Brain pericyte (primary cell): ENCODE measurements around the gene NME4.
"Not testable (repeated sequence)": the region's sequence is repeated elsewhere in the genome, so short reads cannot be mapped to it uniquely, and the experiment has no call there.

ENCODE experiments used
- DNase-seq: peaks from one replicate; pipeline ENCODE4 v3.0.0-alpha.2; 2012; ENCODE audit warnings: low read depth, low spot score

NME4 gene

GRCh38 chr16:398561-399339 is 1.8 kb downstream of the NME4 start:
- DNase-seq, result no peak

- DNase-seq, result no peak
Measured at GRCh38 chr16:399340-400019, 2.5 kb downstream of the NME4 start.

GRCh38 chr16:400061-400591 is 3.1 kb downstream of the NME4 start:
- DNase-seq, result no peak

DNA sequence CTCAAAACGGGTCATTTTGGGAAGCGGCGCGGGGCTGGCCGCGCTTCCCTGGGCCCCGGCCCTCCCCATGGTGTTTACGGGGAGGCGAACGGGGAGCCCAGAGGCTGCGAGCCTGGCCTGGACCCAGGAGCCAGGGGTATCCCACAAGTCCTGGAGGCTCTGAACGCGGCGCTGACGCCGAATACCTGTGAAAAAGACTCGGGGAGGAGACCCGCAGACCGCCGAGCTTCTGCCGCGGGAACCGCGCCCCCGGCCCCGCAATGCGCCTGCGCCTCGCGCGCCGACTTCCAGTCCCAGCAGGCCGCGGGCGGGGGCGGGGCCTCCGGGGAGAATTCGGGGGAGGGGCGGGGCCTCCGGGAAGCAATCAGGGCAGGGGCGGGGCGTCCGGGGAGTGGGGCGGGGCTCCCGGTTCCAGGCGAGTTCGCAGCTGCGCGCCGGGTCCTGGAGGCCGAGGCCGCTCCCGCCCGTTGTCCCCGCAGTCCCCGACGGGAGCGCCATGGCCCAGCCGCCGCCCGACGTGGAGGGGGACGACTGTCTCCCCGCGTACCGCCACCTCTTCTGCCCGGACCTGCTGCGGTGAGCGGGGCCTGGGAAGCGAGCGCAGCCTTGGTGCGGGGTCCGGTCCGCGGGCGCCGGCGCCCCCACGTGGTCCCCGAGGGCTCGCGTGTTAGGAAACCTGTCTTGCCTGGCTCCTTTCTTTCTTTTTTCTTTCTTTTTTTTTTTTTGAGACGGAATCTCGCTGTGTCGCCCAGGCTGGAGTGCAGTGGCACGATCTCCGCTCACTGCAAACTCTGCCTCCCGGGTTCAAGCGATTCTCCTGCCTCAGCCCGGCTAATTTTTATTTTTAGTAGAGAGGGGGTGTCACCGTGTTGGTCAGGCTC is 4.7 kb downstream of the NME4 start, which contains the start of gene DECR2:
DECR2 (plus strand) TSS at position 418 of the 881 bp plus-strand sequence; CDS start at position 497, 79 bp downstream.
- DNase-seq, result peak; percentile 57

DNA sequence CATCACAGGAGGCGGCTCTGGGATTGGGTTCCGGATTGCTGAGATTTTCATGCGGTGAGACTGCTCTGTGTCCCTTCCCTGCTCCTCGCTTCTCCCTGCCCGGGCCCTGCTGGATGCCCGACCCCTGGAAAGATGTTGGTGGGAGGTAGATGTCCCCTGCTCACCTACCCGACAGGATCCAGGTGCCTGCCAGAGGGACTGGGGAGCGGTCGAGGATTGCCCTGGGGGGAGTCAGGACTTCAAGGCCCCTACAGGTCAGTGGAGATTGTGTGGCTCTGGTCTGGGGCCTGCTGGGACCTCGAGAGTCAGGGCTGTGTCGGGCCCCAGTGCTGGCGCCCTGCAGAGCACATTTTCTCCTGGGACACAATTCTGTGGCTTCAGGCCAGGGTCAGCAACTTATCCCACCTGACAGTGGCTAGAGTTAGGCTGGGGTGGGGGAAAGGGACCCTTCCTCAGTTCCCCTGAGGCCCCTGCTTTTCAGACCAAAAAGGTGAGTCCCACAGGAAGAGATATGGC is 8.0 kb downstream of the NME4 start:
- DNase-seq, result no peak

- DNase-seq, result no peak
Measured at GRCh38 chr16:405548-406506, 8.8 kb downstream of the NME4 start.

GRCh38 chr16:407253-407652 is 10.3 kb downstream of the NME4 start:
- DNase-seq, result no peak

DNA sequence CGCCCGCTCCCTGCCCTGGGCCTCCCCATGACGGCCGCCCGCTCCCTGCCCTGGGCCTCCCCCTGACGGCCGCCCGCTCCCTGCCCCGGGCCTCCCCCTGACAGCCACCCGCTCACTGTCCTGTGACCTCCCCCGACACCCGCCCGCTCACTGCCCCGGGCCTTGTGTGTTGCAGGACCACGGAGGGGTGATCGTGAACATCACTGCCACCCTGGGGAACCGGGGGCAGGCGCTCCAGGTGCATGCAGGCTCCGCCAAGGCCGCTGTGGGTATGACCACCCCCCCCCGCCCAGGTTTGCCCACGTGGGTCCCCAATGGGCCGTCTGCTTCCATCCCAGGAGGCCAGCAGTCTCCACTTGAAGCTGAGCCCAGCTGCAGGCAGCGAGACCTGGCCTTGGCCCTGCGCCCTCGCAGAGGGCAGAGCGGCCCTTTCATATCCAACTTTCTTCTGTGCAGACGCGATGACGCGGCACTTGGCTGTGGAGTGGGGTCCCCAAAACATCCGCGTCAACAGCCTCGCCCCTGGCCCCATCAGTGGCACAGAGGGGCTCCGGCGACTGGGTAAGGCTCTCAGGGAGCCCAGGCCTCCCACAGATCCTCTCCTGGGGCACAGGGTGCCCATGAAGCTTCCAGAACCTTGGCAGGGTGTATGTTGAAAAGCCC is 13.6 kb downstream of the NME4 start:
- DNase-seq, result no peak

GRCh38 chr16:411576-412265 is 14.7 kb downstream of the NME4 start:
- DNase-seq, result no peak

DNA sequence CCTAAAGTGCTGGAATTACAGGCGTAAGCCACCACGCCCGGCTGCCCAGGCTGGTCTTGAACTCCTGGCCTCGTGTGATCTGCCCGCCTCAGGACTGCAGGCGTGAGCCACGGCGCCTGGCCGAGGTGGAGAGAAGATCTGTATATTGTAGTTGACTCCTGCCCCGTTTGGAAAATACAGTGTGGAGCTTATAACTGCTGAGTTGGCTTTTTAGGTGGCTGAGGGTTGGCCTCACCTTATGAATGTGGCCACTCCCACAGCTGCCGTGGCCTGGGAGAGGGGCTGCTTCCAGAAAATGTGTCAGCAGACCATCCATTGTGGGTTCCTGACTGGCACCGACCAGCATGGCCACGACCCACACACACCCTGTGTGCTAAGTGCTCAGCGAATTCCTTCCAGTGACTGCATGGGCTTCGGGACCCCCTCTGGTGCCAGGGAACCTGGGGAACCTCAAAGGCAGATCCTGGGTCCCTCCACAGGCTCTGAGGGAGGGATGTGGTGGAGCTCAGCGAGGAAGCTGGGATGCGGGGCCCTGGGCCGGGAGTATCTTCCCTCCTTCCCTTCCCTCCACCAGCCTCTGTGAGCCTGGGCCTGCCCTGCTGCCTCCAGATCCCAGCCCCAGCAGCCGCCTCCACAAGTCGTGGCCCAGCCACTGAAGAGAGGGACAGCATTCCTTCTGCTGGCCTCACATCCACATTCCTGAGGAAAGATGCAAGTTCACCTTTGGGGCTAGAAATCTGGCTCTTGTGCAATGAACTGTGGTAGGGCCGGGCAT is 17.6 kb downstream of the NME4 start:
- no peak for DNase-seq

DNA sequence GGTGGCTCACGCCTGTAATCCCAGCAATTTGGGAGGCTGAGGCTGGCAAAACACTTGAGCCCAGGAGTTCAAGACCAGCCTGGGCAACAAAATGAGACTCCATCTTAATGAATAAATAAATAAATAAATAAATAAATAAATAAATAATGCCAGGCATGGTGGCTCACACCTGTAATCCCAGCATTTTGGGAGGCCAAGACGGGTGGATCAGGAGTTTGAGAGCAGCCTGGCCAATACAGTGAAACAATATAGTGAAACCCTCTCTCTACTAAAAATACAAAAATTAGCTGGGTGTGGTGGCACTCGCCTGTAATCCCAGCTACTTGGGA is 18.1 kb downstream of the NME4 start:
- DNase-seq, result not testable (repeated sequence)

DNA sequence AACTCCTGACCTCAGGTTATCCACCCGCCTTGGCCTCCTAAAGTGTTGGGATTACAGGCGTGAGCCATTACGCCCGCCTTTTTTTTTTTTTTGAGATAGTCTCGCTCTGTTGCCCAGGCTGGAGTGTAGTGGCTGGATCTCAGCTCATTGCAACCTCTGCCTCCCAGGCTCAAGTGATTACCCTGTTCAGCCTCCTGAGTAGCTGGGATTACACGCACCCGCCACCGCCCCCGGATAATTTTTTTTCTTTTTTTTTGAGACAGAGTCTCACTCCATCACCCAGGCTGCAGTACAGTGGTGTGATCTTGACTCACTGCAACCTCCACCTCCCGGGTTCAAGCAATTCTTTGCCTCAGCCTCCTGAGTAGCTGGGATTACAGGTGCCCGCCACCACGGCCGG is 25.2 kb downstream of the NME4 start:
- DNase-seq, result not testable (repeated sequence)

DNA sequence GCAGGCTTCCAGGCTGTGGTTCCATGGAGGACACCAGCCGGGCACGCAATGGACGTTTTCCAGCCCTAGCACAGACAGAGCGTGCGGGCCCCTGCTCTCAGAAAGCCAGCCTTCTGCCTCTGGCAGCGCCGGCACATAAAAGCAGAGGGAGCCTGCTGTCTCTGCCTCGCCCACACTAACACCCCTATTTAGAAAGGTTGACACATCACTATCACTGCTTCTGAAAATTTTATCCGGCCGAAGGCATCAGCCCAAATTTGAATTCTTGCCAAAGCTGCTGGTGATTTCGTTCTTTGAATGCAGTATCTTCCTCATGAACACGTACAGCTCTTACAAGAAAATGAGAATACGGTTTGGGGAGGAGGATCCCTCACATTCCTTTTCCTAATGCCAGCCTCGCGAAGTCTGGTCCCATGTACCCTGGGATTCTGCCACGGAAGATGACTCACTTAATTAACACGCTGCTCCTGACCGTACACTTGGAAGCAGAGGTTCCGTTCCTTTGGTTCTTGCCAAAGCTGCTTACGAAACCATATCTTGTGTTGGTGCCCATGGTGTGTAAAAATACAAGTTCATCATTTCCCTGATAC is 27.1 kb downstream of the NME4 start:
- DNase-seq, result no peak

DNA sequence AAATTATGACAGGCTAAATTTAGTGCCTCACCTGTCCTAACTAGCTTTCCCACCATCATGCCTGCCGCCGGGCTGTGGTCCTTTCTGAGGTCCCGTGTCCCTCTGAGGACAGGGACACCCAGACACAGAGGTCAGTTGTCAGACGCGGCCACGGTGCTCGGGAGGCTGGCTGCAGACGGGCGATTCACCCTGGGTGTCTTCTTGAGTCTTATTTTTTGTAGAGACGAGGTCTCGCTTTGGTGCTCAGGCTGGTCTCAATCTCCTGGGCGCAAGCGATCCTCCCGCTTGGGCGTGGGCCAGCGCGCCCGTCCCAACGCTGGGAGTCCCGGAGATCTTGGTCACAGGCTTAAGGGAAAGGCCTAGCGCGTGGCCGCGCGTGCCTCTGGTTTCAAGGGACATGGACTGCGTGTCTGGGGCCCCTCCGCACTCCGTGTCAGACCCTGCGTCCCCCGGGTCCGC is 27.7 kb downstream of the NME4 start:
- DNase-seq, result no peak

- DNase-seq, result peak; percentile 37
Measured at GRCh38 chr16:425082-425718, 28.2 kb downstream of the NME4 start, which contains the start of gene RAB11FIP3. Gene RAB11FIP3, plus strand, starts transcription at chr16:425649. Its CDS starts 358 bp downstream, at chr16:426007.

GRCh38 chr16:425740-426114 is 28.7 kb downstream of the NME4 start:
- no peak for DNase-seq

- no peak for DNase-seq
Measured at GRCh38 chr16:426115-426905, 29.3 kb downstream of the NME4 start.
